Ishikawa (cell line): ENCODE results near the gene CEACAM1.

ENCODE experiments used
- CEBPB ChIP-seq: IDR thresholded peaks from 2 replicates; pipeline ENCODE4 v1.6.1; 2012
- CREB1 ChIP-seq: IDR thresholded peaks from 2 replicates; pipeline ENCODE4 v1.6.1; 2012; ENCODE audit warnings: low read depth
- EGR1 ChIP-seq: IDR thresholded peaks from 2 replicates; pipeline ENCODE4 v1.6.1; 2012
- EP300 ChIP-seq: IDR thresholded peaks from 2 replicates; pipeline ENCODE4 v1.6.1; 2012; ENCODE audit warnings: borderline replicate concordance
- FOXM1 ChIP-seq: IDR thresholded peaks from 2 replicates; pipeline ENCODE4 v1.6.1; 2012; ENCODE audit warnings: low read depth, borderline replicate concordance
- NFIC ChIP-seq: IDR thresholded peaks from 2 replicates; pipeline ENCODE4 v1.6.1; 2012
- RAD21 ChIP-seq: IDR thresholded peaks from 2 replicates; pipeline ENCODE4 v1.6.1; 2012; ENCODE audit warnings: low read depth
- TAF1 ChIP-seq: IDR thresholded peaks from 2 replicates; pipeline ENCODE4 v1.6.1; 2012; ENCODE audit warnings: low read depth, mild to moderate bottlenecking
- TCF12 ChIP-seq: IDR thresholded peaks from 2 replicates; pipeline ENCODE4 v1.6.1; 2012; ENCODE audit warnings: low read depth
- TEAD4 ChIP-seq: IDR thresholded peaks from 2 replicates; pipeline ENCODE4 v1.6.1; 2012
- YY1 ChIP-seq: IDR thresholded peaks from 2 replicates; pipeline ENCODE4 v1.6.1; 2012; ENCODE audit warnings: low read depth
- ZBTB7A ChIP-seq: IDR thresholded peaks from 2 replicates; pipeline ENCODE4 v1.6.1; 2012; ENCODE audit warnings: low read depth
- TF ChIP-seq, protein P1 (sequence below): IDR thresholded peaks from 2 replicates; pipeline ENCODE4 v1.6.1; 2012
- TF ChIP-seq, protein P2 (sequence below): IDR thresholded peaks from 2 replicates; pipeline ENCODE4 v1.6.1; 2012
- TF ChIP-seq, protein P3 (sequence below): IDR thresholded peaks from 2 replicates; pipeline ENCODE4 v1.6.1; 2012; ENCODE audit warnings: low read depth, mild to moderate bottlenecking

Gene CEACAM1

DNA sequence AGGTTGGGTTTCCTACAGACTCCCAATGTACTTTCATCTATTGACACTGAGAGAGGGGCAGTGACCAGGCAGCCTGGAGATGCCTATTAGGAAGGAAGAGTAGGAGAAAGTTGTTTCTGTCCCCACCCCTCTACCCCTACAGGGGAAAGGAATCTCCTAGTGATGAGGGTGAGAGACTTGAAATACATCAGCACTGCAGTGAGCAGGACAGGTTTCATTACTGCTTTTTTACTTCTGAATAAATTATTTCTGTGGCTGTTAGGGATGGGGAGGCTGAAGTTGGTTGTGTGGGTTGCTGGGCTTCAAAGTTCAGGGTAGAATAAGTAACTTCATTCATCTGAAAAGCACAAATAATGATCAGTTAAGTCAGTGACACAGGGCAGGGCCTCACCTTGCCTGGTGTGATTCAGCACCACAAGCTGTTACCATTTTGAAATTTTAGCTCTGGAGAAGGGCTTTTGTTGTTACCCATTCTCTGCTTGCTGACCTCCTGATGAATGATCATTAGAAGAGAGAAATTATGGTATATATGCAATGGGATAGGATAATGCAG is 19.3 kb downstream of the CEACAM1 start:
- TF ChIP-seq, protein P1, sequence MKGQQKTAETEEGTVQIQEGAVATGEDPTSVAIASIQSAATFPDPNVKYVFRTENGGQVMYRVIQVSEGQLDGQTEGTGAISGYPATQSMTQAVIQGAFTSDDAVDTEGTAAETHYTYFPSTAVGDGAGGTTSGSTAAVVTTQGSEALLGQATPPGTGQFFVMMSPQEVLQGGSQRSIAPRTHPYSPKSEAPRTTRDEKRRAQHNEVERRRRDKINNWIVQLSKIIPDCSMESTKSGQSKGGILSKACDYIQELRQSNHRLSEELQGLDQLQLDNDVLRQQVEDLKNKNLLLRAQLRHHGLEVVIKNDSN: no peak
- TF ChIP-seq, protein P2, sequence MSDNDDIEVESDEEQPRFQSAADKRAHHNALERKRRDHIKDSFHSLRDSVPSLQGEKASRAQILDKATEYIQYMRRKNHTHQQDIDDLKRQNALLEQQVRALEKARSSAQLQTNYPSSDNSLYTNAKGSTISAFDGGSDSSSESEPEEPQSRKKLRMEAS: no peak

GRCh38 chr19:42505066-42505465 is 23.2 kb downstream of the CEACAM1 start:
- TF ChIP-seq CREB1: no peak
- no peak for TF ChIP-seq EGR1
- TF ChIP-seq, protein P1: no peak
- TF ChIP-seq CEBPB: no peak
- no peak for TF ChIP-seq TEAD4
- no peak for TF ChIP-seq ZBTB7A
- no peak for TF ChIP-seq FOXM1

DNA sequence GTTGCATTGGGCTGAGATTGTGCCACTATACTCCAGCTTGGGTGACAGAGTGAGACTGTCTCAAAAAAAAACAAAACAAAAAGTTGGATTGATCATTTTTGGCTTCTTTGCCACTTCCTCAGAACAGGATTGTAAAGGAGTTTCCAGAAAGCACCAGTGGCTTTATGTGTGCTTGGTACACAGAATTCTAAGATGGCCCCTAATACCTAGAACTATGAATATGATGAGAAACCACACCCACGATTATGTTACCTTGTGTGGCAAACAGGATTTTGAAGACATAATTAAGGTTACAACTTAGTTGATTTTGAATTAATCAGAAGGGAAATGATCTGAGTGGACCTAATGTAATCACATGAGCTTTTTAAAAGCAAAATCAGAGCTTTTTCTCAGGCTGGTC is 26.5 kb downstream of the CEACAM1 start:
- TF ChIP-seq YY1 (no peak), TEAD4 (no peak), EP300 (no peak), CEBPB (no peak), FOXM1 (no peak), ZBTB7A (no peak), TAF1 (no peak), NFIC (no peak), EGR1 (no peak), RAD21 (no peak), TCF12 (no peak), CREB1 (no peak)
- TF ChIP-seq, protein P1: no peak
- TF ChIP-seq, protein P3, sequence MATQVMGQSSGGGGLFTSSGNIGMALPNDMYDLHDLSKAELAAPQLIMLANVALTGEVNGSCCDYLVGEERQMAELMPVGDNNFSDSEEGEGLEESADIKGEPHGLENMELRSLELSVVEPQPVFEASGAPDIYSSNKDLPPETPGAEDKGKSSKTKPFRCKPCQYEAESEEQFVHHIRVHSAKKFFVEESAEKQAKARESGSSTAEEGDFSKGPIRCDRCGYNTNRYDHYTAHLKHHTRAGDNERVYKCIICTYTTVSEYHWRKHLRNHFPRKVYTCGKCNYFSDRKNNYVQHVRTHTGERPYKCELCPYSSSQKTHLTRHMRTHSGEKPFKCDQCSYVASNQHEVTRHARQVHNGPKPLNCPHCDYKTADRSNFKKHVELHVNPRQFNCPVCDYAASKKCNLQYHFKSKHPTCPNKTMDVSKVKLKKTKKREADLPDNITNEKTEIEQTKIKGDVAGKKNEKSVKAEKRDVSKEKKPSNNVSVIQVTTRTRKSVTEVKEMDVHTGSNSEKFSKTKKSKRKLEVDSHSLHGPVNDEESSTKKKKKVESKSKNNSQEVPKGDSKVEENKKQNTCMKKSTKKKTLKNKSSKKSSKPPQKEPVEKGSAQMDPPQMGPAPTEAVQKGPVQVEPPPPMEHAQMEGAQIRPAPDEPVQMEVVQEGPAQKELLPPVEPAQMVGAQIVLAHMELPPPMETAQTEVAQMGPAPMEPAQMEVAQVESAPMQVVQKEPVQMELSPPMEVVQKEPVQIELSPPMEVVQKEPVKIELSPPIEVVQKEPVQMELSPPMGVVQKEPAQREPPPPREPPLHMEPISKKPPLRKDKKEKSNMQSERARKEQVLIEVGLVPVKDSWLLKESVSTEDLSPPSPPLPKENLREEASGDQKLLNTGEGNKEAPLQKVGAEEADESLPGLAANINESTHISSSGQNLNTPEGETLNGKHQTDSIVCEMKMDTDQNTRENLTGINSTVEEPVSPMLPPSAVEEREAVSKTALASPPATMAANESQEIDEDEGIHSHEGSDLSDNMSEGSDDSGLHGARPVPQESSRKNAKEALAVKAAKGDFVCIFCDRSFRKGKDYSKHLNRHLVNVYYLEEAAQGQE: no peak
- TF ChIP-seq, protein P2: no peak

- TF ChIP-seq EP300 (no peak), EGR1 (no peak), YY1 (no peak), FOXM1 (no peak), CREB1 (no peak)
- TF ChIP-seq, protein P3: no peak
- TF ChIP-seq, protein P2: no peak
These were observed 30.0 kb downstream of the CEACAM1 start for GRCh38 chr19:42498169-42498757.

- no peak for TF ChIP-seq TAF1
- TF ChIP-seq CREB1: no peak
- no peak for TF ChIP-seq CEBPB
- no peak for TF ChIP-seq EP300
- no peak for TF ChIP-seq RAD21
- no peak for TF ChIP-seq EGR1
- TF ChIP-seq, protein P3: no peak
- TF ChIP-seq FOXM1: no peak
- no peak for TF ChIP-seq ZBTB7A
These were observed 30.7 kb downstream of the CEACAM1 start for GRCh38 chr19:42497492-42498168.
